Skin of body (tissue), 2 donors: ENCODE measurements around the gene EIF4EBP2. TPM values are rescaled to one million over a fixed set of nuclear protein-coding genes. Genes with fewer than 3 reads are reported as not detected.
A peak's percentile ranks its signal among the peaks of the same experiment; 100 is the strongest.

ENCODE experiments used
- DNase-seq: peaks from one replicate; lab custom pipeline; 2025; lab: John Stamatoyannopoulos, UW
- total RNA-seq: library from RNA; depleted of rRNA; stranded (reverse); fragments of >200 nt; gene quantifications from one replicate; pipeline ENCODE4 v1.2.3, GENCODE V29; 2014

Gene EIF4EBP2
- total RNA-seq, 1 donor from 2014 or later = 36.0 TPM

DNA sequence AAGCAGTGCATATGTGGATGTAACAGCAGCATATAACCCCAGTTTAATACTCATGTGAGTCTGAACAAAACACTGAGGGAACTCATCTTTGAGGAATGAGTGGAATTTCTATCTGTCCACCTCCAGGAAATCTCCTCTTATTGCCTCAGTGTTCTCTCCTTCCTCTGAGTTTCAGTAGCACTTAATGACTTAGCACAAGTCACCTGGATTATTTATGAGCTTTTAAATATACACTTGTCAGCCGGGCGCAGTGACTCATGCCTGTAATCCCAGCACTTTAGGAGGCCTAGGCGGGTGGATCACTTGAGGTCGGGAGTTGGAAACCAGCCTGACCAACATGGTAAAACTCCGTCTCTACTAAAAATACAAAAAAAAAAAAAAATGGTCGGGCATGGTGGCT is 25.8 kb upstream of the EIF4EBP2 start:
- DNase-seq = no peak

DNA sequence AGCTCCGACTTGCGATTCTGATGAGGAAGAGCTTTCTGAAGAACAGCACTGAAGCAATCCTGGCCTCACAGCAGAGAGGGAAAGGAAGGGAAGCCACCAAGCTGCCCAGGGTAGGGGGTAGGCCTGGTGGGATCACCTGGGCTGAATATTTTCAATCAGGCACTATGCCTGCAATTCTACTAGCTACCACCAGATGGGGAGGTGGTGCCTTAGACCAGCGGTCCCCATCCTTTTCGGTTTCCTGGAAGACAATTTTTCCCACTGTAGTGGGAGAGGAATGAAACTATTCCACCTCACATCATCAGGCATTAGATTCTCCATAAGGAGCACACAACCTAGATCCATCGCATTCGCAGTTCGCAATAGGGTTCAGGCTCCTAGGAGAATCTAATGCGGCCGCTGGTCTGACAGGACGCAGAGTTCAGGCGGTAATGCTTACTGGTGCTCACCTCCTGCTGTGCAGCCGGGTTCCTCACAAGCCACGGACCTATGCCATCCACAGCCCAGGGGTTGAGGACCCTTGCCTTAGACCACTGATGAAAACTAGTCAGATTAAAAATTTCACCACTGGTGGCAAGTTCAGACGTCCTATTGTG is 24.3 kb upstream of the EIF4EBP2 start:
- no peak for DNase-seq

DNA sequence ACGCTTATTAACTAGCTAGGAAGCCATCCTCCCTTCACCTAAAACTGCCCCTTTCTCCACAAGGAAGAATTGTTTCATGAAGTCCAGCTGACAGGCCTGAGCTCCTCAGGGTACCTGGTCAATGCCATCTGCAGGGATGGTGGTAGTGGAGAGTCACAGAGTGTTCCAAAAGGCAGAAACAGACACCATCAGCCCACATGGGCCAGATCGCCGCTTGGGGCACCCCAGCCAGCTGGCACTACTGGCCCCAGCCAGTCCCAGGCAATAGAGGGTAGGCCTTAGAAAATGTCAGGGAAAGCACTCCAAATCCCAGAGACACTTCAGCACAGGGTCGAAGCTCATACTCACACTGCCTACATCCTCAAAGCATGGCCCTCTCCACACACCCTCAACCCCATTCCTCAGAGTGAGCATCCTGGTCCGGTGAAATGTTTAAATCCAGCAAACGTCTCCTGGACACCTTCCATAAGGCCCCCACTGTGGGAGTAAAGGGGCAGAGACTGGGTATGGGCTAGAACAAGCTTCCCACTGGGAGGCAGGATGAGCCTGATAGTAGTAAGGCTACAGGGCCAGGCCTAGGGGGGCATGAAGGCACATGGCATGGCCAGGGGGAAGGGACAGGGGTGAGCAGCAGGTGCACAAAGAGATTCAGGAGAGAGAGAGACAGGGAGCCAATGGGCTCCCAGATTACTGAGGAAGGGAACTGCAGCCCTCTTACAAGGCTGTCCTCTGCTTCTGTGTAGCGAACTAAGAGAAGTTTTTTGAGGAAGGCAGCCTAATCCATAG is 23.4 kb upstream of the EIF4EBP2 start:
- DNase-seq = no peak

DNA sequence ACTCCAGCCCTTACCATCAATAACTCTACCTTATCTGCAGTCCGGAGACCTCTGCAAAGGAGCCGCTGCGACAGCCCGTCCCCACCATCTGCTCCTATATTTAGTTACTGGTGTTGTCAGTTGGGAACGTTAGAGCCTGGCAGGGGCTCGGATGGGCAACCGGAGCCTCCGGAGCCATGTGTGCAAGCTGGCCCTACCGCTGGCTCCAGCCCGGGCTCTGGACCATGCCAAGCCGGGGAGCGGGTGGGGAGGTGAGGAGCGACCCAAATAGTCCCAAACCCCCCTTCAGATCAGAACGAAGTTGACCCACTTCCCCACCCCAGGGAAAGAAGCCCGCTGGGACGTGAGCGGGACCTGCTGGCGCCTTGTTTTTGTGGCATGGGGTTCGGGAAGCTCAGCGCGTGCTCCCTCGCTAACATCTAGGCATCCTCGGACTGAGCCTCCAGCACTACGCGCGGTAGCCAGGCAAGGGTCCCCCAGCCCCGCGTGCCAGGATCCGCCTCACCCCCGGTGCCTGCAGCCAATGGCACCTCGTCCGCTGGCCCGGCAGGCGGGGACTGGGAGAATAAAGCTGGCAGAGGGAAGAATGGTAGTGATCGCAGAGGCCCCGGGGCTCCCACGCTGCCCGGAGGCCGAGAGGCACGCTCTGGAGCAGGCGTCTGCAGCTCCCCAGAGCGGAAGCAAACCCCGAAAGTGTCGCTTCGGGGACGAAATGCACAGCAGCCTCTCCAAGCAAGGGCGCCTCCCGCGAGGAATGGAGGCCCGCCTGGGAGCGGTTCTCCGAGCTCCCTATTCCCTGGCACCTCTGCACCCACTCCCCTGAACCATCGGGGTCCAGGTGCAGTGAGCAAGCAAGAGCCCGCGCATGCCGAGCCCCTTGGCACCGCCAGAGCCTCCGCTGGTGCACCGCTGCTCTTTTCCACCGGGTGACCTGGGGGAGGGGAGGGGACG is 22.2 kb upstream of the EIF4EBP2 start:
- DNase-seq = peak; percentile 10

DNA sequence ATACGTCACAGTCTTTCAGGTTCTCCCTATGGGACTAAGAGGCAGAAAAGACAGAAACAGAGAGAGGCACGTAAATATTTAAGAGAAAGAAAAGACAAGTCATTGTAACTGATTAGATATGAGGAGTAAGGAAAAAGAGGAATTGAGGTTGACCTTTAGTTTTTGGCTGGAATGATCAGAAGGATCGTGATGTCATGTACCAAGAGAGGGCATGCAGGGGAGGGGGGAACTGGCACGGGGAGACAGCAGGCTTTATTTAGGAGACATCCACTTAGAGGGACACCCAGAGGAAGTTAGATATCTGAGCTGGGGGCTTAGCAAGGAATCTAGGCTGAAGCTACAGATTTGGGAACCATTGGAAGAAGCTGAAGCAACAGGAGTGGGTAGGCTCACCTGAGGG is 12.3 kb upstream of the EIF4EBP2 start:
- no peak for DNase-seq

DNA sequence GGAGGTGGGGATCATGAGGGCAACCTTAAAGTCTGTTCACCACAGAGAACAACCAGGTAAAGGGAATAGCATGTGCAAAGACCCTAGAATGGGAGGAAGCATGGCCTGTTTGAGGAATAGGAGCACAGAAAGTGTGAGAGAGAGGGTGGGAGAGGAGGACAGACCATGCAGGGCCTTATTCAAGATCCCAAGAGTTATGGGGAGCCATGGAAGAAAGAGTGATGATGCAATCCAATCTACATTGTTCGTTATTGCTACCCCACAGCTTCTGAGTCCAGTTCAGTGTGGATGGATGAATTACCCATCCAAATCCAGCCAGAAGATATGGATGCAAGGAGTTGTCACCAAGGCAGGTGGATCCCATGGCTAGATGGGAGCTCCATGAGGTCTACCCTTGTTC is 7.8 kb upstream of the EIF4EBP2 start:
- DNase-seq = no peak

DNA sequence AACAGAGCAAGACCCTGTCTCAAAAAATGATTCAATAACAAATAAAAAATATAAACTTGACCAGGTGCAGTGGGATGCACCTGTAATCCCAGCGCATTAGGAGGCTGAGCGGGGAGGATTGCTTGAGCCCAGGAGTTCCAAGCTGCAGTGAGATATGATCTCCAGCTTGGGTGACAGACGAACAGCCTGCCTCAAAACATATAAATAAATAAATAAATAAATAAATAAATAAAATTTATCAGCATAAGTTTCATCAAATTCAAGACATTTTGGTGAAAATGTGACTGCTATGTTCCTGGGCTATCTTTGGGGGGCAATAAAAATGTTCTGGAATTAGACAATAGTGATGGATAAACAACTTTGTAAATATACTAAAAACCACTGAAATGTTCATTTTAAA is 4.8 kb upstream of the EIF4EBP2 start:
- no peak for DNase-seq

DNA sequence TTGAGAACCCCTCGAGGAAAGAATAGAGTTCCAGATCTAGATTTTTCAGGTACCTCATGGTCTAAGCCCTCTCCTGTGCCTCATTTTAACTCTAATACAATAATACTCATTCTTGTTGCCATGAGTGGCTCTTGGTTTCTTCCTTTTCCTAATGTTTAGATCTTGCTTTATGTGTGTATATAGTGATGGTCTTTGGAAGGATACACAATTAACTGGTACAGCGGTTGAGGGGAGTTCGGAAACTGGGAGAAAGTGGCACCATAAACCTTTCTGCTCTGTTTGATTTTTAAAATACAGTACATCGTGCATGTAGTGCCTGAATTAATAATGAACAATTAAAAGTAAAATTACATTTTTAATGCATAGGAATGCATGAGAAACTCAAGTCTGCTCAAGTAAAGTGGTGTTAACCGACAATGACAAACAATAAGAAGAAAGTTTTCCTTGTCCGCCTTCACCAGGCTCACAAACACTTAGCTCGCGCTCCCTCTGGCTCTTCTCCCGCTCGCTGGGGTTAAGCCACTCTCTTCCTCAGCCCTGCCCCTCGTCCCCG is 386 bp upstream of the EIF4EBP2 start:
- no peak for DNase-seq

DNA sequence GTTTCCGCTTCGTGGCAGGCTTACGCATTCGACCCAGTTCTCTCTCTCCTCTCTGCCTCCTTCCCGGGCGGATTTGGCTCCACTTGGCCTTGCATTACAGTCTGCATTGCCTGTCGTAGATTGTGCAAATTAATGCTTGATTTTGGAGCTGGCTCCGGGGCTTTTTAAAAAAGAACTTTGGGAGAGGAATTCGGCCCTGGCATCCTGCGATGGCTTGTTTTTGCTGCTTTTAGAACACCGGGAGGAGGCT is 767 bp downstream of the EIF4EBP2 start:
- DNase-seq = no peak

DNA sequence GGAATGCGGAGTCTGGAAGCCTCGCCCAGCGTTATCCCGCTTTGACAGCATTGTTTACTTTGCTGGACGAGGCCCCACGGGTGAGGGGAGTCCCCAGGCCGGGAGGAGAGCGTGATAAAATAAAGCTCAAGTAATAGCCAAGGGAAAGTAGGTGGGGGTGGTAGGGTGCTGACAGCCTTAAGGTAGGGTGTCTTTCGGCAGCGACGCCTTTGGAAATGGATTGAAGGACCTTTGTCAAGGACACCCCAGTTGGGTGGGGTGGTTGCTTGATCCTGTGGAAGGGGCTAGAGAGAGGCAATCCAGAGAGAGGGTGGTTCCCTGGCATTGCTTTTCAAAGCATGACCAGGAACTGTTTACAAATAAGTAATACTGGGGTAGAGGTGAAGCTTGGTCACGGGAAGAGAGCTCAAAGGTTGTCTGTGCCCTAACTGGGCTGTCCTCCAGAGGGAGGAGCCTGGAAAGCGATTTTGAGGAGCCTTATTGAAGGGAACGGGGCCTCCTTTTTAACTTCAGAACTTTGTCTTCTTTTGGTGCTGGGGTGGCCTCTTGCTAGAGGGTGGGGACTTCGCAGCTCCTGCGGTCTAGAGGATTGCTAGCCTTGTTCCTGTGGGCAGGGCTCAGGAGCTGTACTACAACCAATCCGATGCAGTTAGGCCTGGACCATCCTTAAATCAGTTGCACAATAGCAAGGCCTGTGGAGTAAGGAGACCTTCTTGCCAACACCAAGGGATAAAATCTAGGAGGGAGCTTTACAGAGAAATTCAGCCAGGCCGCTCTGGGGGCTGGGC is 1.3 kb downstream of the EIF4EBP2 start:
- DNase-seq = peak; percentile 93

DNA sequence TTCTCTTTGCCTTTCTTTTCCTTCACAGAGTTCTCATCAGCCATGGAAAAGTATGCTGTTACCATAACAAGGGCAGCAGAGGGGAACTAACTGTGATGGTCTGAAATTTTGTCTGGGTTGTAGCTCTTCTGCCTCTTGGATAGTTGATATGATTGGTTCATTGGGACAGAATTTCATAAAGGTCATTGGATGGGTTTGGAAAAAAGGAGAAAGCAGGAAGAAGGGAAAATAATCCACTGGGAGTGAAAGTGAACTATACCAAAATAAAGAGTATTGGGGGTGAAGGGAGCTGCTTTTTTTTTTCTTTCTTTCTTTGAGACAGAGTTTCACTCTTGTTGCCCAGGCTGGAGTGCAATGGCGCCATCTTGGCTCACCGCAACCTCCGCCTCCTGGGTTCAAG is 5.8 kb downstream of the EIF4EBP2 start:
- no peak for DNase-seq

DNA sequence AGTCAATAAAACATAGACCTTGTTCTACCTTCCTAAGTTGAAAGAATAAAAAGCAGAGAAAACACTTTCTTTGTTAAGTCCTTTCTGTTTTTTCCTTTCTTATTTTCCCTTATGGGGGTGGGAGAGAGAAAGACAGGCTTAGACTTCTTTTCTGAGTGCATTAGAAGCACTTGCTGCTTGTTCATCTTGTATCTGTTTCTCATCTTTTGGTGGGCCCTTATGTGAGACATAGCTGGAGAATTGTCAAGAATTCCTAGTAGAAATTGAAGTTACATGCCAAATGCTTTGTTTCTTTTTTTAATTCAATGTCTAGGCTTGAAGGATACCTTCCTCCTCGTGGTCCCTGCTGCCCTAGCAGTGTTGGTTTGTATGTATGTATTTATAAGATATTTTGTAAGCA is 6.7 kb downstream of the EIF4EBP2 start:
- DNase-seq = no peak

DNA sequence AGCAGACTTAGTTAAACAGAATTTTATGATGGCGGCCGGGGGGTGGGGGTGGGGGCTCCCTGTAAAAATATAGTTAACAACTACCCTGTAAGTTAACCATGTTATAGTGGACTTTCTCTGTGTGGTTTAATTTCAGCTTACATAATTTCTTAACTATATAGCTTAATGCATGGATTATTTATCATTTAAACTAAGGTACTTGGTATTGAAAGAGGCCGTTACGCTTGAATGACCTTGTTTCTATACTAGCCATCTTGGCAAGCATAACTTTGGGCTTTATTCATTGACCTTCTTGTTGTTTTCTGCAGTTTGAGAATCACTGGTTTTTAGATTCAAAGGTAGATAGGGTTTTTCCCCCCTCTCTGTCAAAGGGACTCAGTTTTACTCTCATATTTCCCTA is 8.4 kb downstream of the EIF4EBP2 start:
- DNase-seq = no peak

DNA sequence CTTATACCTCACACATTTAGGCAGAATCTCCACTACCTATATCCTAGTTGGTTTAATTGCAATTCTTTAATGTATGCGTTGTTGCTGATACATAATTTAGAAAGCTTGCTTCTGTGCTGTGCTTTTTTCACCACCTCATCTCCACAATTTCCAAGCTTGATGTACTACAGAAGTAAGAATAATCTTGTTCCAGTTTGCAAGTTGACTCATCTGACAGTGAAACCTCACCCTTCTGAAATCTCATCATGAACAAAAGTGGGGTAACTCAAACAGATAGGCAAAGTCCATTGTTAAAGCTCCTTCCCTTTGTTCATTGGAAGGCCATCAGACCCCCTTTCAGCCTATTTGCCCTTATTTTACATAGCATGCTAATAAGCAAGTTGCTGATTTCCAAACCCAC is 13.6 kb downstream of the EIF4EBP2 start:
- DNase-seq = no peak

DNA sequence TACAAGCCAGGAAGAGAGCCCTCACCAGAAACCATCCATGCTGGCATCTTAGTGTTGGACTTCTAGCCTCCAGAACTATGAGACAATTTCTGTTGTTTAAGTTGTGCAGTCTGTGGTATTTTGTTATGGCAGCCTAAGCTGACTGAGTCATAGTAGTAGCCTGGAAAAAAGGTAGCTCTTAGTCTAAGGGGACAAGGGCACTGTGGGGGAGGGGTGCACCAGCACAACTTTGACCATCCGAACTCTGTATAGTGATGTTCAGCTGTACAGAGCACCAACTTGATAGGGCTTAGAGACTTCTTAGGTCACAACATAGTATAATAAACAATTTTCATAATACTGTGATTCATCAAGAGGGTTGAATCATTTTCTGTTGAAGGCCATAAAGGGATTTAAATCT is 14.3 kb downstream of the EIF4EBP2 start:
- no peak for DNase-seq

DNA sequence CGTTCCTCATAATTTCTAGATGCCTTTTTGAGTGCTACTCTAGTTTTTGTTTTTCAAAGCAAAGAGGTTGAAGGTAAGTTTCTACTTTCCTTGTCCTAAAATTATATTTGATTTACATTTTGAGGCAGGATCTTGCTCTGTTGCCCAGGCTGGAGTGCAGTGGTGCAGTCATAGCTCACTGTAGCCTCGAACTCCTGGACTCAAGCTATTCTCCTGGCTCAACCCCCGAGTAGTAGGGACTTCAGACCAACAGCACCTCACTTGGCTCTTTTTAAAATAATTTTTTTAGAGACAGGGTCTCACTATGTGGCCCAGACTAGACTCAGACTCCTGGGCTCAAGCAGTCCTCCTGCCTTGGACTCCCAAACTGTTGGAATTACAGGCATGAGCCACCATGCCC is 14.8 kb downstream of the EIF4EBP2 start:
- DNase-seq = no peak

DNA sequence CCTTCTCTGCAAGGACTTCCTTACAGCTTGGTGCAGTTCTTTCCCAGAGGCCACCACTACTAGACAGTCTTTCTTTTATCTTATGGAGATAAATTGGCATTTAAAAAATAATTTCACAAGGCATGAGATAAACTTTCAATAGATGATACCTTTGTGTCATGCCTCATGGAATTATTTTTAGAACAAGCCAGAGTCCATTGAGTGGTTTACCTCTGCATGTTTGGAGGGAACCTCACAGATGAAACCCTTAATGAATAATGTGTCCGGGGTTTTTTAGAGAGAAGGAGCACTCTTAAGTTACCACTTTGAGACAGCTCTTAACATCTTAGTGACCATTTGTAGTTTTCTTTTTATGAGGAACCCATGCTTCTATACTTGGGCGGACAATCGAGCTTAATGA is 20.4 kb downstream of the EIF4EBP2 start:
- DNase-seq = no peak

DNA sequence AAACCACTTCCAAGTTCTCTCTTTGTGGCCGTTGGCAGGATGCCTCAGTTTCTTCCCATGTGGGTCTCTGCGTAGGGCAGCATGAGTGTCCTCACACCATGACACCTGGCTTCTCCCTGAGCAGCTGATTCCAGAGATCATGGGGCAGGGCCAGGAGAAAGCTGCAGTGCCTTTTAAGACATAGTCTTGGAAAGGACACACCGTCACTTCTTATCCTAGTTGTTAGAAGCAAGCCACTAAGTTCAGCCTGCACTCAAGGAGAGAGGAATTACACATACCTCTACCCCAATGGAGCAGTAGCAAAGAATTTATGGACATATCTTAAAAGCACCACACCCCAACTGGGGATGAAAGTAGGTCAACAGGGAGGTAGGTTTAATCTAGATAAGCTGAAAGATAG is 21.2 kb downstream of the EIF4EBP2 start:
- DNase-seq = no peak

DNA sequence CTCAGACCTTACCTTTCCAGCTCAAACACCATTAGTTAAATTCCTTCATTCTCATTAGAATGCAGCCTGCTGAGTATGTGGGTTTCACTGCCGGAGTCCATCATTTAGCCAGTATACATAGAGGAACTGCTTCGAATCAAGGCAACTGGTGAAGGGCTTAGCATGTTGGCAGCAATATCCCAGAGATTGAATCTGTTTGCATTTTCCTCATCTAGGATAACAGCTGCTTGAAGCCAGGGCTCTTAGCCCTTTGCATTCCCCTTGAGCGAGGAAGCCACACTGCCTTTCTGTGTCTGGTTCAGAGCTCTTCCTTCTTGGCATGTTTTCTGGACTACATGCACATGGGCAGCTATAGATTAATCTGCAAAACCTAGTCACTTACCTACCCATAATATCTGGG is 22.9 kb downstream of the EIF4EBP2 start:
- no peak for DNase-seq

DNA sequence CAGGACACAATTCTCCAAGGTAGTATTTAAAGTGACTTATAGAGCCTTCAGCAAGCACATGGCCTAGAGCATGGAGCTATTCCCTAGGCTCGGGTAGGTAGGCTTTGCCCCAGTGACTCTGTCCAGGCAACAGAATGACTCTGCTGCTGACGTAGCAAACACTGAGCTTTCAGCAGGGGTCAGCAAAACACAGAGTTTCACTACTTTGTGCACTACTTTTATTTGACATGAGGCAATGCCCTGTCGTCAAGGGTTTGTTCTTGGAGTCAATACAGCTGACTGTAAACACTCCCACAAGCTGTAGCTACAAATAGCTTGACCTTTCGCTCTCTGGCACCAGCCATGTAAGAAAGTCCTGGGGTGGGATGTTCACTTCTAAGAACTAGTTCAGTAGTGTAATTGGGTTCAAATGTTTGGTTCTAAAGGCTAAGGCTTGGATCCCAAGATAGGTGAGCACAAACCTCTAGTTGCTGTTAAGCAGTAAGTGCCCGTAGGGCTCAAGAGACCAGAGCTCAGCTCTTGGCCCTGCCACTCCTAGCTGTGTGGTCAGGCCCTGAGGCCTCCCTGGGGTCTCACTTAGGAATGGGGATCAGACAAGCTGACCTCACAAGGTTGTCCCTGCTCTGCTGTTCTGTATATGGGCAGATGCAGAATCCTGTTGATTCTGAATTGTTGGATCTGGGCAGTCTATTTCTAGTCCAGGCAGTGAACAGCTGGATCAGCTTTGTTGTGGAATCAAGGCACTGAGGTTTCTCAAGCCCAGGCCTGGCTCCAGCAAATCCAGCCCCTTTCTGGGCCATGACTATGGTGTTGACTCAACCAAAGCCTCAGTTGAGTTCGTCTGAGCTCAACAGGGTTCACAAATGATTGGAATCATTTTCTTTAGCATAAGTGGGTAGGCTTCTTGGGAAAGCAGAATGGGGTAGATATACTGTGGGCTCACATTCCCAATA is 26.8 kb downstream of the EIF4EBP2 start:
- DNase-seq = peak; percentile 51
